Mesangial cell (primary cell): ENCODE measurements around the gene DNAI7. TPM values are rescaled to one million over a fixed set of nuclear protein-coding genes. Genes with fewer than 3 reads are reported as not detected.

Source experiments
- total RNA-seq: library from RNA; depleted of rRNA; stranded (reverse); fragments of >200 nt; gene quantifications from 2 replicates; pipeline ENCODE4 v1.2.3, GENCODE V29; 2015

Gene DNAI7
- total RNA-seq = 0.13 TPM in 1 of 2 replicates, not detected in the other

GRCh38 chr12:25195056-25195971 is at the start of gene DNAI7, which contains the start of gene ETFRF1:
TSS of gene DNAI7 (minus strand) at chr12:25195160. CDS start at chr12:25195078, 82 bp downstream.
TSS of gene ETFRF1 (plus strand) at chr12:25195237. CDS start at chr12:25203957, 8,720 bp downstream.

Other genes with a start within 250 kb of the DNAI7 start
- 60.5 and 63.4 TPM in 2 replicates for gene BCAT1, start 246.1 kb downstream of the DNAI7 start, total RNA-seq
- 10.3 and 15.1 TPM in 2 replicates for gene ETFRF1, start 77 bp upstream of the DNAI7 start, total RNA-seq
- 10.6 TPM in 2 replicates for gene KRAS, start 55.8 kb upstream of the DNAI7 start, total RNA-seq